ENCODE results near the gene GALNT17. TPM values are rescaled to one million over a fixed set of nuclear protein-coding genes. Genes with fewer than 3 reads are reported as not detected.

The GALNT17 gene
- polyA plus RNA-seq, 1 donor = 3.1 TPM

- DNase-seq = no peak
Observed at GRCh38 chr7:71342202-71342601, 210.3 kb downstream of the GALNT17 start.

- DNase-seq = no peak
Observed at GRCh38 chr7:71343039-71343438, 211.1 kb downstream of the GALNT17 start.

- DNase-seq = no peak
Observed at GRCh38 chr7:71343892-71344291, 211.9 kb downstream of the GALNT17 start.

- DNase-seq = peak; percentile 25
Observed at GRCh38 chr7:71345117-71345884, 213.4 kb downstream of the GALNT17 start.

- DNase-seq = peak; percentile 40
Observed at GRCh38 chr7:71348821-71349681, 217.1 kb downstream of the GALNT17 start.

GRCh38 chr7:71349682-71350481, 217.9 kb downstream of the GALNT17 start:
- no peak for DNase-seq

GRCh38 chr7:71350680-71351079, 218.7 kb downstream of the GALNT17 start:
- no peak for DNase-seq

GRCh38 chr7:71354716-71355115, 222.8 kb downstream of the GALNT17 start:
- DNase-seq = no peak

GRCh38 chr7:71361451-71362032, 229.6 kb downstream of the GALNT17 start:
- DNase-seq = no peak

- no peak for DNase-seq
Observed at GRCh38 chr7:71362240-71362639, 230.3 kb downstream of the GALNT17 start.

- no peak for DNase-seq
Observed at GRCh38 chr7:71363223-71363622, 231.3 kb downstream of the GALNT17 start.

GRCh38 chr7:71363627-71364026, 231.7 kb downstream of the GALNT17 start:
- DNase-seq = no peak

- DNase-seq = no peak
Observed at GRCh38 chr7:71364551-71364950, 232.6 kb downstream of the GALNT17 start.

GRCh38 chr7:71372991-71373390, 241.0 kb downstream of the GALNT17 start:
- no peak for DNase-seq

GRCh38 chr7:71377062-71377461, 245.1 kb downstream of the GALNT17 start:
- no peak for DNase-seq

- no peak for DNase-seq
Observed at GRCh38 chr7:71377469-71377868, 245.5 kb downstream of the GALNT17 start.

- DNase-seq = no peak
Observed at GRCh38 chr7:71384094-71384493, 252.2 kb downstream of the GALNT17 start.

GRCh38 chr7:71385330-71385729, 253.4 kb downstream of the GALNT17 start:
- DNase-seq = no peak

- DNase-seq = no peak
Observed at GRCh38 chr7:71386152-71386785, 254.3 kb downstream of the GALNT17 start.

GRCh38 chr7:71388181-71388580, 256.2 kb downstream of the GALNT17 start:
- DNase-seq = no peak

- DNase-seq = no peak
Observed at GRCh38 chr7:71389976-71390375, 258.0 kb downstream of the GALNT17 start.

- DNase-seq = no peak
Observed at GRCh38 chr7:71393661-71394060, 261.7 kb downstream of the GALNT17 start.

Data from left kidney (tissue), 2 donors.